Measurements from ENCODE around the gene TCOF1.

TCOF1 gene

DNA sequence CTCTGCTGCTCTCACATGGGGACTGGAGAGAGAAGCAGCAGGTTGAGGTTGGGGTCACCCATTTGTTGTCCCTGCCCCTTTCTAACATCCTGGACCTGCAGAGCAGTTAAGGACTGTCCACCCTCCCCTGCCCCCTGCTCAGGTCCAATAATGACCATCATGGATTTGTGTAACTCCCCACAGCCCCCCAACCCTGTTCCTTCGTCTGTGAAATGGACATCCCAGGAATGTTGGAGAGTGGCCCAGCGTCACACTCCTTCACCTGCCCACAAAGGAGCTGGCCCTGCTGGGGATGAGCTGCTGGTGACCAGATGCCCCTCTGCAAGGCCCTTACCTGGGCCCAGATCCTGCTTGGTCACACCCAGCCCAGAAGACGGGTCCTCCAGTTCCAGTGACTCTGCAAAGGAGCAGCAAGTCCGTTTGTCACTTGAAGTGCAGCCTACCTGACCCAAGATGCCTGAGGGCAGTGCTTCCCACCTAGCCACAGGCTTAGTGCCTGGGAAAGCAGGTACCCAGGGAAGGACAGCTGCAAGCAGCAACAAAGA lies 44.8 kb downstream of the TCOF1 start:
- Histone ChIP-seq H3K9ac (no peak overlapping the region), H4K20me1 (ENCODE audit: insufficient read depth) (no peaks in the 10 kb centered on the region), H3K27ac (no peak overlapping the region), H3K4me2 (no peak overlapping the region), H3K27me3 (ENCODE audit: insufficient read depth, low read depth) (no peaks in the 10 kb centered on the region), H3K4me3 (IDR thresholded peaks at IDR 0.05; ENCODE audit: insufficient read depth, low read depth, low read length) (no peak overlapping the region), H3K36me3 (ENCODE audit: insufficient read depth) (peaks cover 4% of the 10 kb centered on the region; the same call in 1 of the 2 replicates), H2AFZ (ENCODE audit: low read depth) (no peak overlapping the region), H3K4me1 (ENCODE audit: low read depth, poor library complexity, severe bottlenecking) (no peaks in the 10 kb centered on the region), H3K79me2 (ENCODE audit: insufficient read depth, low read depth) (no peaks in the 10 kb centered on the region)
- TF ChIP-seq, protein P1, sequence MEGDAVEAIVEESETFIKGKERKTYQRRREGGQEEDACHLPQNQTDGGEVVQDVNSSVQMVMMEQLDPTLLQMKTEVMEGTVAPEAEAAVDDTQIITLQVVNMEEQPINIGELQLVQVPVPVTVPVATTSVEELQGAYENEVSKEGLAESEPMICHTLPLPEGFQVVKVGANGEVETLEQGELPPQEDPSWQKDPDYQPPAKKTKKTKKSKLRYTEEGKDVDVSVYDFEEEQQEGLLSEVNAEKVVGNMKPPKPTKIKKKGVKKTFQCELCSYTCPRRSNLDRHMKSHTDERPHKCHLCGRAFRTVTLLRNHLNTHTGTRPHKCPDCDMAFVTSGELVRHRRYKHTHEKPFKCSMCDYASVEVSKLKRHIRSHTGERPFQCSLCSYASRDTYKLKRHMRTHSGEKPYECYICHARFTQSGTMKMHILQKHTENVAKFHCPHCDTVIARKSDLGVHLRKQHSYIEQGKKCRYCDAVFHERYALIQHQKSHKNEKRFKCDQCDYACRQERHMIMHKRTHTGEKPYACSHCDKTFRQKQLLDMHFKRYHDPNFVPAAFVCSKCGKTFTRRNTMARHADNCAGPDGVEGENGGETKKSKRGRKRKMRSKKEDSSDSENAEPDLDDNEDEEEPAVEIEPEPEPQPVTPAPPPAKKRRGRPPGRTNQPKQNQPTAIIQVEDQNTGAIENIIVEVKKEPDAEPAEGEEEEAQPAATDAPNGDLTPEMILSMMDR (conservative IDR thresholded peaks at IDR 0.05; ENCODE audit: low read depth, low read length): no peak

DNA sequence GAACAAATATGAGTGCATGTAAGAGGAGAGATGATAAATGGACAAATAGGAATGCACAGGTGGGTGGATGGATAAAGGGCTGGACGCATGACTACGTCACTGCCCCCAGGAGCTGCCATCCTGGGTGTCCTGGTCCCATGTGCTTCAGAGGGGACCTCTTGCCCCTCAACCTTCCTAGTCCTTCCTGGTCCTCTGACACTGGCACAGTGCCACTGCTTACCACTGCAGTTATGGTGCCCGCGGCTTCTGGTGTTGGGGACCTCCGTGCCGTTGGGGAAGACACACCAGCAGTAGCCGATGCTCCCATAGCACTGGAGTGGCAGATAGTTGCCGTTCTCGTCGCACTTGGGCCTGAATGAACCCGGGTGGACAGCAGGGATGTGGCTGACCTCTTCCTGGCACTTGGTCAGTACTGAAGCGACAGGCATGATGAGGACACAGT lies 45.4 kb downstream of the TCOF1 start:
- no peak overlapping the region for H3K27ac ChIP-seq
- no peak overlapping the region for H3K9ac ChIP-seq
- TF ChIP-seq, protein P1 (conservative IDR thresholded peaks at IDR 0.05; ENCODE audit: low read depth, low read length): no peak
- H2AFZ ChIP-seq (ENCODE audit: low read depth): no peak overlapping the region
- H3K79me2 ChIP-seq (ENCODE audit: insufficient read depth, low read depth): peaks cover 3% of the 10 kb centered on the region; the same call in 1 of the 2 replicates
- no peak overlapping the region for H3K4me3 ChIP-seq (IDR thresholded peaks at IDR 0.05; ENCODE audit: insufficient read depth, low read depth, low read length)
- no peak overlapping the region for H3K4me2 ChIP-seq
- peaks cover 4% of the 10 kb centered on the region; the same call in 1 of the 2 replicates for H3K36me3 ChIP-seq (ENCODE audit: insufficient read depth)
- no peaks in the 10 kb centered on the region for H4K20me1 ChIP-seq (ENCODE audit: insufficient read depth)
- no peaks in the 10 kb centered on the region for H3K4me1 ChIP-seq (ENCODE audit: low read depth, poor library complexity, severe bottlenecking)
- H3K27me3 ChIP-seq (ENCODE audit: insufficient read depth, low read depth): no peaks in the 10 kb centered on the region

DNA sequence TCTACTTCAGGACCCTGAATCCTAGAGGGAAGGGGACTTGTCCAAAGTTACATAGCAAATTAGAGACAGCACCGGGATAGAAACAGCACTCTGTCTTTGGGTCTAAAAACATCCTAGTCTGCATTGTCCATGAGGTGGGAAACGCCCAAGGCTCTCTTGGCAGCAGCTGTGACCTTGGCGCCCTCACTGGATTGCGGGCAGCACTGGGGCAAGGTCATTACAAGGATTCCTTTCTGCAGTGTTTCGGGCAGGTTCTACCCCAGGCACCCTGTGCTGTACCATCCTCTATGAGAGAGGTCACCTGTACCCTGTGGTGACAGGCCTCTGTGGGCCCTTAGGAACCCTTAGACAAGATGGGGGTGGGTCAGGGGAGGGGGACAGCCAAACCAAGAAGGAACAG lies 46.6 kb downstream of the TCOF1 start:
- TF ChIP-seq, protein P1 (conservative IDR thresholded peaks at IDR 0.05; ENCODE audit: low read depth, low read length): no peak
- no peak overlapping the region for H3K9ac ChIP-seq
- no peaks in the 10 kb centered on the region; the same call in 1 of the 2 replicates for H4K20me1 ChIP-seq (ENCODE audit: insufficient read depth)
- H3K4me1 ChIP-seq (ENCODE audit: low read depth, poor library complexity, severe bottlenecking): no peaks in the 10 kb centered on the region
- H2AFZ ChIP-seq (ENCODE audit: low read depth): no peak overlapping the region
- no peaks in the 10 kb centered on the region for H3K27me3 ChIP-seq (ENCODE audit: insufficient read depth, low read depth)
- H3K4me2 ChIP-seq: no peak overlapping the region
- peaks cover 4% of the 10 kb centered on the region; the same call in 1 of the 2 replicates for H3K36me3 ChIP-seq (ENCODE audit: insufficient read depth)
- H3K4me3 ChIP-seq (IDR thresholded peaks at IDR 0.05; ENCODE audit: insufficient read depth, low read depth, low read length): no peak overlapping the region
- peaks cover 15% of the 10 kb centered on the region for H3K79me2 ChIP-seq (ENCODE audit: insufficient read depth, low read depth)
- H3K27ac ChIP-seq: no peak overlapping the region

DNA sequence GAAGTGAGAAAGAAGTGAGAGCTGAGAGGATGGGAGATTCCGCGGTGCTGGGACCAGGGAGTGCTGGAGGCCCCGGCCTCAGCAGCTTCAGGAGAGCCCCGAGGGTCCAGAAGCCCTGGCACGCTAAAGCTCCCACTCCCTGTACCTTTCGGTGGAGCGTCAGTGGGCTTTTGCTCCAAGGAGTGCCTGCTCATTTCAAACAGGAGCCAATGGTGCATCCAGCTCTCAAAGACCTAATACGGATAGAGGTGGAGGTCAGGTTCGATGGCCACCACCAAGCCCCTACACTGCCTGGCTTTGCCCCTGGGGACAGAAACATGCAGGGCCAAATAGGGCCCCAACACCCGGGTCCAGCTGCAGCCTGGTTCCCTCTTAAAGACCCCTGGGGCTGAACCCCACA lies 47.0 kb downstream of the TCOF1 start:
- TF ChIP-seq, protein P1 (conservative IDR thresholded peaks at IDR 0.05; ENCODE audit: low read depth, low read length): no peak
- Histone ChIP-seq H4K20me1 (ENCODE audit: insufficient read depth) (no peaks in the 10 kb centered on the region; the same call in 1 of the 2 replicates), H3K27ac (no peak overlapping the region), H3K9ac (no peak overlapping the region), H3K4me3 (IDR thresholded peaks at IDR 0.05; ENCODE audit: insufficient read depth, low read depth, low read length) (no peak overlapping the region), H3K27me3 (ENCODE audit: insufficient read depth, low read depth) (no peaks in the 10 kb centered on the region), H3K4me2 (no peak overlapping the region), H3K79me2 (ENCODE audit: insufficient read depth, low read depth) (peaks cover 19% of the 10 kb centered on the region), H3K4me1 (ENCODE audit: low read depth, poor library complexity, severe bottlenecking) (no peaks in the 10 kb centered on the region), H3K36me3 (ENCODE audit: insufficient read depth) (peaks cover 4% of the 10 kb centered on the region; the same call in 1 of the 2 replicates), H2AFZ (ENCODE audit: low read depth) (no peak overlapping the region)

Data from KMS-11 (cell line).